ENCODE results near the gene LAMC1. TPM values are rescaled to one million over a fixed set of nuclear protein-coding genes. Genes with fewer than 3 reads are reported as not detected.

The LAMC1 gene
- polyA plus RNA-seq, 1 donor (not counting 4 experiments of a cell fraction or from before 2014, with no cell fraction given), result 66.6 TPM

GRCh38 chr1:183125279-183125999, 102.2 kb downstream of the LAMC1 start:
- dilution Hi-C loops (cut with MboI; ENCODE audit: extremely low pct_ligation_motif_present, low sequenced_read_pairs), result no loop called here
- H3K4me1 ChIP-seq (ENCODE audit: control insufficient read depth, extremely low read depth, insufficient read depth, low read length), result no peaks in the 10 kb centered on the region
- peaks cover 23 to 49% of the 10 kb centered on the region in 2 experiments for H3K36me3 ChIP-seq (ENCODE audit: control insufficient read depth in 2 of 2, extremely low read depth in 1 of 2, insufficient read depth in 2 of 2, low read length in 2 of 2)
- H3K79me2 ChIP-seq (ENCODE audit: control insufficient read depth, insufficient read depth, low read length), result no peaks in the 10 kb centered on the region
- H3K4me3 ChIP-seq (ENCODE audit: control insufficient read depth in 2 of 3, extremely low read depth in 1 of 3, insufficient read depth in 2 of 3, low read depth in 1 of 3, low read length in 3 of 3), result no peak overlapping the region
- no peaks in the 10 kb centered on the region for H4K20me1 ChIP-seq (ENCODE audit: control insufficient read depth, extremely low read depth, insufficient read depth, low read length)
- no peaks in the 10 kb centered on the region for H3K27me3 ChIP-seq (ENCODE audit: control insufficient read depth, extremely low read depth, insufficient read depth, low read length)
- H3K9me3 ChIP-seq (ENCODE audit: control insufficient read depth, low read depth, low read length), result no peaks in the 10 kb centered on the region
- H3K4me2 ChIP-seq (ENCODE audit: control insufficient read depth, extremely low read depth, insufficient read depth, low read depth, low read length), result no peak overlapping the region
- no peak for FAIRE-seq
- no peak for TF ChIP-seq CTCF (optimal IDR thresholded peaks at IDR 0.05 in 1 of 3, IDR thresholded peaks at IDR 0.05 in 1 of 3, conservative IDR thresholded peaks at IDR 0.05 in 1 of 3; ENCODE audit: extremely low read depth in 1 of 3, insufficient read depth in 2 of 3, low read length in 3 of 3)
- TF ChIP-seq EZH2 (IDR thresholded peaks at IDR 0.05; ENCODE audit: low read length), result no peak
- no peak overlapping the region for H2AFZ ChIP-seq (ENCODE audit: control insufficient read depth, low read length)
- DNase-seq (ENCODE audit: low read depth, low spot score), result no peak
- H3K9me1 ChIP-seq (ENCODE audit: control insufficient read depth, extremely low read depth, insufficient read depth, low read length), result no peaks in the 10 kb centered on the region
- no peak overlapping the region for H3K27ac ChIP-seq (ENCODE audit: control insufficient read depth, insufficient read depth, low read length)
- H3K9ac ChIP-seq (ENCODE audit: control insufficient read depth, extremely low read depth, insufficient read depth, low read length), result no peak overlapping the region

- FAIRE-seq (no peak), DNase-seq (ENCODE audit: low read depth, low spot score) (no peak)
- dilution Hi-C loops (cut with MboI; ENCODE audit: extremely low pct_ligation_motif_present, low sequenced_read_pairs), result no loop called here
- Histone ChIP-seq H4K20me1 (ENCODE audit: control insufficient read depth, extremely low read depth, insufficient read depth, low read length) (no peaks in the 10 kb centered on the region), H3K9ac (ENCODE audit: control insufficient read depth, extremely low read depth, insufficient read depth, low read length) (no peak overlapping the region), H3K36me3 (ENCODE audit: control insufficient read depth in 2 of 2, extremely low read depth in 1 of 2, insufficient read depth in 2 of 2, low read length in 2 of 2) (peaks cover 24 to 49% of the 10 kb centered on the region in 2 experiments), H3K27ac (ENCODE audit: control insufficient read depth, insufficient read depth, low read length) (no peak overlapping the region), H3K9me3 (ENCODE audit: control insufficient read depth, low read depth, low read length) (no peaks in the 10 kb centered on the region), H3K27me3 (ENCODE audit: control insufficient read depth, extremely low read depth, insufficient read depth, low read length) (no peaks in the 10 kb centered on the region), H2AFZ (ENCODE audit: control insufficient read depth, low read length) (no peak overlapping the region), H3K4me2 (ENCODE audit: control insufficient read depth, extremely low read depth, insufficient read depth, low read depth, low read length) (no peak overlapping the region), H3K4me1 (ENCODE audit: control insufficient read depth, extremely low read depth, insufficient read depth, low read length) (no peaks in the 10 kb centered on the region), H3K4me3 (ENCODE audit: control insufficient read depth in 2 of 3, extremely low read depth in 1 of 3, insufficient read depth in 2 of 3, low read depth in 1 of 3, low read length in 3 of 3) (no peak overlapping the region), H3K79me2 (ENCODE audit: control insufficient read depth, insufficient read depth, low read length) (no peaks in the 10 kb centered on the region), H3K9me1 (ENCODE audit: control insufficient read depth, extremely low read depth, insufficient read depth, low read length) (no peaks in the 10 kb centered on the region)
- TF ChIP-seq EZH2 (IDR thresholded peaks at IDR 0.05; ENCODE audit: low read length) (no peak), CTCF (optimal IDR thresholded peaks at IDR 0.05 in 1 of 3, IDR thresholded peaks at IDR 0.05 in 1 of 3, conservative IDR thresholded peaks at IDR 0.05 in 1 of 3; ENCODE audit: extremely low read depth in 1 of 3, insufficient read depth in 2 of 3, low read length in 3 of 3) (no peak)
Measured at GRCh38 chr1:183126000-183126366, 102.8 kb downstream of the LAMC1 start.

Measured in keratinocyte (primary cell).